ENCODE results near the gene PRAMEF13.
"Not testable (repeated sequence)": the region's sequence is repeated elsewhere in the genome, so short reads cannot be mapped to it uniquely, and the experiment has no call there.

PRAMEF13 gene

GRCh38 chr1:13201309-13201708 lies at the start of gene PRAMEF13:
Gene PRAMEF13 (minus strand): TSS chr1:13201409. CDS start chr1:13199589, 1,820 bp downstream.
- not testable (repeated sequence) for H3K36me3 ChIP-seq (ENCODE audit: control insufficient read depth, insufficient read depth, low read length); H3K27ac ChIP-seq (ENCODE audit: low read depth, low read length); H3K4me3 ChIP-seq (ENCODE audit: low read depth, low read length); H3K4me1 ChIP-seq (ENCODE audit: control insufficient read depth, insufficient read depth, low read length); H3K9ac ChIP-seq (ENCODE audit: low read depth, low read length); H3K9me3 ChIP-seq (ENCODE audit: control insufficient read depth, insufficient read depth, low read length); H3K27me3 ChIP-seq (ENCODE audit: control insufficient read depth, insufficient read depth, low read length)

- H3K36me3 ChIP-seq (ENCODE audit: control insufficient read depth, insufficient read depth, low read length); H3K27ac ChIP-seq (ENCODE audit: low read depth, low read length); H3K4me1 ChIP-seq (ENCODE audit: control insufficient read depth, insufficient read depth, low read length); H3K9ac ChIP-seq (ENCODE audit: low read depth, low read length); H3K4me3 ChIP-seq (ENCODE audit: low read depth, low read length); H3K27me3 ChIP-seq (ENCODE audit: control insufficient read depth, insufficient read depth, low read length): not testable (repeated sequence)
- peaks cover 40% of the 10 kb centered on the region for H3K9me3 ChIP-seq (ENCODE audit: control insufficient read depth, insufficient read depth, low read length)
These were observed 45.9 kb upstream of the PRAMEF13 start for GRCh38 chr1:13247122-13247521.

- not testable (repeated sequence) for H3K36me3 ChIP-seq (ENCODE audit: control insufficient read depth, insufficient read depth, low read length); H3K4me1 ChIP-seq (ENCODE audit: control insufficient read depth, insufficient read depth, low read length); H3K27me3 ChIP-seq (ENCODE audit: control insufficient read depth, insufficient read depth, low read length); H3K27ac ChIP-seq (ENCODE audit: low read depth, low read length); H3K4me3 ChIP-seq (ENCODE audit: low read depth, low read length); H3K9ac ChIP-seq (ENCODE audit: low read depth, low read length)
- H3K9me3 ChIP-seq (ENCODE audit: control insufficient read depth, insufficient read depth, low read length) = peaks cover 46% of the 10 kb centered on the region
These were observed 45.3 kb upstream of the PRAMEF13 start for GRCh38 chr1:13246554-13246871.

GRCh38 chr1:13245841-13246553 lies 44.8 kb upstream of the PRAMEF13 start:
- H3K27me3 ChIP-seq (ENCODE audit: control insufficient read depth, insufficient read depth, low read length); H3K36me3 ChIP-seq (ENCODE audit: control insufficient read depth, insufficient read depth, low read length); H3K27ac ChIP-seq (ENCODE audit: low read depth, low read length); H3K4me3 ChIP-seq (ENCODE audit: low read depth, low read length); H3K9ac ChIP-seq (ENCODE audit: low read depth, low read length); H3K4me1 ChIP-seq (ENCODE audit: control insufficient read depth, insufficient read depth, low read length): not testable (repeated sequence)
- H3K9me3 ChIP-seq (ENCODE audit: control insufficient read depth, insufficient read depth, low read length) = peaks cover 50% of the 10 kb centered on the region

GRCh38 chr1:13243536-13244263 lies 42.5 kb upstream of the PRAMEF13 start:
- peaks cover 55% of the 10 kb centered on the region for H3K9me3 ChIP-seq (ENCODE audit: control insufficient read depth, insufficient read depth, low read length)
- not testable (repeated sequence) for H3K4me3 ChIP-seq (ENCODE audit: low read depth, low read length); H3K9ac ChIP-seq (ENCODE audit: low read depth, low read length); H3K36me3 ChIP-seq (ENCODE audit: control insufficient read depth, insufficient read depth, low read length); H3K4me1 ChIP-seq (ENCODE audit: control insufficient read depth, insufficient read depth, low read length); H3K27ac ChIP-seq (ENCODE audit: low read depth, low read length); H3K27me3 ChIP-seq (ENCODE audit: control insufficient read depth, insufficient read depth, low read length)

- peaks cover 42% of the 10 kb centered on the region for H3K9me3 ChIP-seq (ENCODE audit: control insufficient read depth, insufficient read depth, low read length)
- not testable (repeated sequence) for H3K27ac ChIP-seq (ENCODE audit: low read depth, low read length); H3K9ac ChIP-seq (ENCODE audit: low read depth, low read length); H3K4me3 ChIP-seq (ENCODE audit: low read depth, low read length); H3K36me3 ChIP-seq (ENCODE audit: control insufficient read depth, insufficient read depth, low read length); H3K4me1 ChIP-seq (ENCODE audit: control insufficient read depth, insufficient read depth, low read length); H3K27me3 ChIP-seq (ENCODE audit: control insufficient read depth, insufficient read depth, low read length)
These were observed 38.4 kb upstream of the PRAMEF13 start for GRCh38 chr1:13239633-13240032.

- H3K36me3 ChIP-seq (ENCODE audit: control insufficient read depth, insufficient read depth, low read length); H3K4me1 ChIP-seq (ENCODE audit: control insufficient read depth, insufficient read depth, low read length); H3K27ac ChIP-seq (ENCODE audit: low read depth, low read length); H3K27me3 ChIP-seq (ENCODE audit: control insufficient read depth, insufficient read depth, low read length); H3K4me3 ChIP-seq (ENCODE audit: low read depth, low read length); H3K9ac ChIP-seq (ENCODE audit: low read depth, low read length): not testable (repeated sequence)
- peaks cover 48% of the 10 kb centered on the region for H3K9me3 ChIP-seq (ENCODE audit: control insufficient read depth, insufficient read depth, low read length)
These were observed 36.4 kb upstream of the PRAMEF13 start for GRCh38 chr1:13237572-13237971.

- H3K36me3 ChIP-seq (ENCODE audit: control insufficient read depth, insufficient read depth, low read length); H3K9ac ChIP-seq (ENCODE audit: low read depth, low read length); H3K27me3 ChIP-seq (ENCODE audit: control insufficient read depth, insufficient read depth, low read length); H3K4me1 ChIP-seq (ENCODE audit: control insufficient read depth, insufficient read depth, low read length); H3K27ac ChIP-seq (ENCODE audit: low read depth, low read length); H3K4me3 ChIP-seq (ENCODE audit: low read depth, low read length): not testable (repeated sequence)
- H3K9me3 ChIP-seq (ENCODE audit: control insufficient read depth, insufficient read depth, low read length) = peaks cover 58% of the 10 kb centered on the region
These were observed 32.8 kb upstream of the PRAMEF13 start for GRCh38 chr1:13234057-13234456.

- H3K9me3 ChIP-seq (ENCODE audit: control insufficient read depth, insufficient read depth, low read length) = peaks cover 65% of the 10 kb centered on the region
- not testable (repeated sequence) for H3K9ac ChIP-seq (ENCODE audit: low read depth, low read length); H3K4me1 ChIP-seq (ENCODE audit: control insufficient read depth, insufficient read depth, low read length); H3K36me3 ChIP-seq (ENCODE audit: control insufficient read depth, insufficient read depth, low read length); H3K4me3 ChIP-seq (ENCODE audit: low read depth, low read length); H3K27ac ChIP-seq (ENCODE audit: low read depth, low read length); H3K27me3 ChIP-seq (ENCODE audit: control insufficient read depth, insufficient read depth, low read length)
These were observed 30.8 kb upstream of the PRAMEF13 start for GRCh38 chr1:13232056-13232455.

GRCh38 chr1:13231061-13231750 lies 30.0 kb upstream of the PRAMEF13 start:
- not testable (repeated sequence) for H3K27me3 ChIP-seq (ENCODE audit: control insufficient read depth, insufficient read depth, low read length); H3K4me1 ChIP-seq (ENCODE audit: control insufficient read depth, insufficient read depth, low read length); H3K36me3 ChIP-seq (ENCODE audit: control insufficient read depth, insufficient read depth, low read length); H3K27ac ChIP-seq (ENCODE audit: low read depth, low read length); H3K9ac ChIP-seq (ENCODE audit: low read depth, low read length); H3K4me3 ChIP-seq (ENCODE audit: low read depth, low read length)
- peaks cover 70% of the 10 kb centered on the region for H3K9me3 ChIP-seq (ENCODE audit: control insufficient read depth, insufficient read depth, low read length)

- not testable (repeated sequence) for H3K27me3 ChIP-seq (ENCODE audit: control insufficient read depth, insufficient read depth, low read length); H3K9ac ChIP-seq (ENCODE audit: low read depth, low read length); H3K4me3 ChIP-seq (ENCODE audit: low read depth, low read length); H3K27ac ChIP-seq (ENCODE audit: low read depth, low read length); H3K4me1 ChIP-seq (ENCODE audit: control insufficient read depth, insufficient read depth, low read length); H3K36me3 ChIP-seq (ENCODE audit: control insufficient read depth, insufficient read depth, low read length)
- H3K9me3 ChIP-seq (ENCODE audit: control insufficient read depth, insufficient read depth, low read length) = peaks cover 76% of the 10 kb centered on the region
These were observed 29.4 kb upstream of the PRAMEF13 start for GRCh38 chr1:13230601-13231000.
